Psoas muscle (tissue), 8 donors: ENCODE data around the gene ZNF638. TPM values are rescaled to one million over a fixed set of nuclear protein-coding genes. Genes with fewer than 3 reads are reported as not detected.

Source experiments
- ATAC-seq, 4 donors: fragments of 200-7000 bp; cut with Tn5 transposase; one replicate each; pipeline ENCODE4 v1.9.1; 2020; ENCODE audit warnings: moderate library complexity in 3 of 4, mild to moderate bottlenecking in 2 of 4
- DNase-seq, 2 donors: peaks; one replicate each; pipeline ENCODE4 v3.0.0-alpha.2; 2020
- H3K27ac ChIP-seq: fragments of 200-600 bp; one replicate; pipeline ENCODE4 v1.8.0; 2022
- H3K27me3 ChIP-seq, 3 donors: fragments of 200-600 bp in 1 of 3; one replicate each; pipeline versions ENCODE4 v1.6.1 to v1.8.0; 2013 to 2022; ENCODE audit warnings: low read length in 2 of 3, mild to moderate bottlenecking in 2 of 3, moderate library complexity in 1 of 3; ENCODE audit not compliant: insufficient read depth in 3 of 3
- H3K36me3 ChIP-seq, 2 donors: fragments of 200-600 bp in 1 of 2; one replicate each; pipeline versions ENCODE4 v1.6.1 to v1.8.0; 2013 to 2022; ENCODE audit warnings: low read depth in 1 of 2, mild to moderate bottlenecking in 1 of 2, moderate library complexity in 1 of 2; ENCODE audit not compliant: insufficient read depth in 1 of 2
- H3K4me1 ChIP-seq: fragments of 200-600 bp; one replicate; pipeline ENCODE4 v1.8.0; 2022
- H3K4me3 ChIP-seq: fragments of 200-600 bp; one replicate; pipeline ENCODE4 v1.8.0; 2022; ENCODE audit warnings: mild to moderate bottlenecking
- H3K9me3 ChIP-seq: fragments of 200-600 bp; one replicate; pipeline ENCODE4 v1.8.0; 2022
- CTCF ChIP-seq: fragments of 200-600 bp; IDR thresholded peaks from one replicate; pipeline ENCODE4 v1.8.0; 2022; ENCODE audit warnings: antibody characterized with exemption
- WGBS, 3 donors: extraction: QIAGEN DNeasy Blood & Tissue Kit; methylation state at CpG; one replicate each; pipeline versions ENCODE4 v1.1.6 to v1.1.7; 2013; 5-methylcytosine and 5-hydroxymethylcytosine counted together
- intact Hi-C, 2 donors: fragments of 100-400 bp; cut with DNase I; formaldehyde crosslinking; loops; one replicate each; pipeline versions ENCODE4 v1.11.0 to v1.14.2; 2022
- polyA plus RNA-seq, 3 donors: library from polyadenylated mRNA; stranded (reverse); fragments of 200-250 nt; gene quantifications; one replicate each; pipeline ENCODE4 v1.2.3, GENCODE V29; 2013
- total RNA-seq, 4 donors: library from RNA; stranded (reverse); fragmentation: NEBNext Ultra II Directional in 2 of 4; extraction: Animal tissue kit (Norgen Biotek cat#: 25700) in 2 of 4; gene quantifications; one replicate each; pipeline versions ENCODE4 v1.2.1 to v1.2.4, GENCODE V29; 2021 to 2023
- donor health status: healthy with polysubstance abuse.
- donor health status: DM: no; HTN: no; CAD: no; lungs with moderate emphysema.
- donor health status: Bipolar disorder and iron deficiency.
- donor health status: healthy.
- donor health status: DM: yes; HTN: yes; CAD: no.
- donor health status: DM: no; HTN: no; CAD: no.
- donor health status: DM: no; HTN: no; CAD: no.
- donor health status: DM: yes; HTN: yes; CAD: no.

ZNF638 gene
- total and polyA plus RNA-seq, 7 donors: 50.5 to 73.6 (median 62.3) TPM

- H3K27ac ChIP-seq: no peak overlapping the region
- ATAC-seq (peak in 1 of 4 donors; percentile 32), DNase-seq (no peak)
- no peak for TF ChIP-seq CTCF
- H3K9me3 ChIP-seq: no peaks in the 10 kb centered on the region
- no peaks in the 10 kb centered on the region for H3K27me3 ChIP-seq
- peaks cover 0 to 25% of the 10 kb centered on the region in 2 donors for H3K36me3 ChIP-seq
- H3K4me3 ChIP-seq: no peak overlapping the region
- no peaks in the 10 kb centered on the region for H3K4me1 ChIP-seq
- 63 to 80% (median 74%) methylated on average over 6 to 7 of the region's 16 CpGs for WGBS, 3 donors
- intact Hi-C loops: no loop called here
Measured at GRCh38 chr2:71417300-71418202, 86.0 kb downstream of the ZNF638 start.

- Histone ChIP-seq H3K36me3 (peaks cover 0 to 40% of the 10 kb centered on the region in 2 donors), H3K4me3 (no peak overlapping the region), H3K27me3 (no peaks in the 10 kb centered on the region), H3K4me1 (no peaks in the 10 kb centered on the region), H3K27ac (no peak overlapping the region), H3K9me3 (no peaks in the 10 kb centered on the region)
- DNase-seq: no peak
- no peak for ATAC-seq
- intact Hi-C loops: no loop called here
- 94 to 96% (median 95%) methylated on average over 4 of the region's 4 CpGs for WGBS, 3 donors
- TF ChIP-seq CTCF: no peak
Measured at GRCh38 chr2:71419145-71419544, 87.6 kb downstream of the ZNF638 start.

- 60 to 78% (median 72%) methylated on average over 1 of the region's 1 CpG for WGBS, 3 donors
- no peak overlapping the region for H3K27ac ChIP-seq
- peaks cover 0 to 49% of the 10 kb centered on the region in 2 donors for H3K36me3 ChIP-seq
- no peak for TF ChIP-seq CTCF
- H3K4me3 ChIP-seq: no peak overlapping the region
- H3K4me1 ChIP-seq: no peaks in the 10 kb centered on the region
- DNase-seq (no peak), ATAC-seq (no peak)
- H3K9me3 ChIP-seq: no peaks in the 10 kb centered on the region
- H3K27me3 ChIP-seq: no peaks in the 10 kb centered on the region
- intact Hi-C loops: no loop called here
Measured at GRCh38 chr2:71419976-71420375, 88.4 kb downstream of the ZNF638 start.

GRCh38 chr2:71422786-71423185, 91.2 kb downstream of the ZNF638 start:
- no peak for DNase-seq
- peaks cover 0 to 77% of the 10 kb centered on the region in 2 donors for H3K36me3 ChIP-seq
- intact Hi-C loops: no loop called here
- no peaks in the 10 kb centered on the region for H3K9me3 ChIP-seq
- no peak for ATAC-seq
- H3K4me1 ChIP-seq: peaks cover 11% of the 10 kb centered on the region
- no peak overlapping the region for H3K27ac ChIP-seq
- H3K27me3 ChIP-seq: no peaks in the 10 kb centered on the region
- WGBS, 3 donors: 75 to 85% (median 81%) methylated on average over 2 of the region's 2 CpGs
- no peak overlapping the region for H3K4me3 ChIP-seq
- TF ChIP-seq CTCF: no peak
